Measurements from ENCODE around the gene MISP. TPM values are rescaled to one million over a fixed set of nuclear protein-coding genes. Genes with fewer than 3 reads are reported as not detected.

The MISP gene
- total and polyA plus RNA-seq, 2 of the 8 experiments (the other 6 are each of a cell fraction or from before 2014, with no cell fraction given): 0.43 to 0.45 TPM

DNA sequence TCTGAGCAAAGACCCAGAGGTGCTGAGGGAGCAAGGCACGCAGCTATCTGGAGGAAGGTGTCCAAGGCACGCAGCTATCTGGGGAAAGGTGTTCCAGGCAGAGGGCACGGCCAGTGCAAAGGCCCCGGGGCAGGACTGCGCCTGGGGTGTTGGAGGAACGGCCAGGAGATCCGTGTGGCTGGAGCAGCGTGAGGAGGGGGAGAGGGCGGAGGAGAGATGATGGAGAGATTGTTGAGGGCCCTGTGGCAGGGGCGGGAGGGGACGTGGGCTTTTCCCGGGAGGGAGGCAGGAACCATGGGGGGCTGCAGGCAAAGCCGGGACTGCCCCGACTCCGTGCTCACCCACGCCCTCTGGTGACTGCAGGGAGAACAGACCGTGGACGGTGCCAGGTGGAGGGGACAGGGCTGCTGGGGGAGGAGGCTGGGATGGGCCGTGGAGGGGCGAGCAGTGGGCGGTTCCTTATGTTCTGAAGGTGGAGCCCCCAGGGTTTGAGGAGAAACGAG, 13.3 kb upstream of the MISP start (continued):
- TF ChIP-seq RFX5 (IDR thresholded peaks at IDR 0.05; ENCODE audit: borderline replicate concordance, low read depth, low read length): no peak
- TF ChIP-seq, protein P1, sequence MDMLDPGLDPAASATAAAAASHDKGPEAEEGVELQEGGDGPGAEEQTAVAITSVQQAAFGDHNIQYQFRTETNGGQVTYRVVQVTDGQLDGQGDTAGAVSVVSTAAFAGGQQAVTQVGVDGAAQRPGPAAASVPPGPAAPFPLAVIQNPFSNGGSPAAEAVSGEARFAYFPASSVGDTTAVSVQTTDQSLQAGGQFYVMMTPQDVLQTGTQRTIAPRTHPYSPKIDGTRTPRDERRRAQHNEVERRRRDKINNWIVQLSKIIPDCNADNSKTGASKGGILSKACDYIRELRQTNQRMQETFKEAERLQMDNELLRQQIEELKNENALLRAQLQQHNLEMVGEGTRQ (IDR thresholded peaks at IDR 0.05; ENCODE audit: low read length): no peak
- 0 out of 2 replicates have a peak, but pooled peaks have one; percentile 14 for TF ChIP-seq TBP (IDR thresholded peaks at IDR 0.05; ENCODE audit: low read depth, low read length)
- TF ChIP-seq RBBP5 (IDR thresholded peaks at IDR 0.05; ENCODE audit: borderline replicate concordance, low read depth, low read length): no peak
- TF ChIP-seq KDM4A (IDR thresholded peaks at IDR 0.05; ENCODE audit: low read depth, low read length, severe bottlenecking): no peak
- no peak for TF ChIP-seq ASH2L (IDR thresholded peaks at IDR 0.05; ENCODE audit: low read length)
- TF ChIP-seq RNF2 (IDR thresholded peaks at IDR 0.05; ENCODE audit: borderline replicate concordance, low read depth, low read length, missing control alignments, poor library complexity, severe bottlenecking): no peak
- TF ChIP-seq, protein P2, sequence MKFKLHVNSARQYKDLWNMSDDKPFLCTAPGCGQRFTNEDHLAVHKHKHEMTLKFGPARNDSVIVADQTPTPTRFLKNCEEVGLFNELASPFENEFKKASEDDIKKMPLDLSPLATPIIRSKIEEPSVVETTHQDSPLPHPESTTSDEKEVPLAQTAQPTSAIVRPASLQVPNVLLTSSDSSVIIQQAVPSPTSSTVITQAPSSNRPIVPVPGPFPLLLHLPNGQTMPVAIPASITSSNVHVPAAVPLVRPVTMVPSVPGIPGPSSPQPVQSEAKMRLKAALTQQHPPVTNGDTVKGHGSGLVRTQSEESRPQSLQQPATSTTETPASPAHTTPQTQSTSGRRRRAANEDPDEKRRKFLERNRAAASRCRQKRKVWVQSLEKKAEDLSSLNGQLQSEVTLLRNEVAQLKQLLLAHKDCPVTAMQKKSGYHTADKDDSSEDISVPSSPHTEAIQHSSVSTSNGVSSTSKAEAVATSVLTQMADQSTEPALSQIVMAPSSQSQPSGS (IDR thresholded peaks at IDR 0.05; ENCODE audit: low read length): no peak
- TF ChIP-seq CTBP2 (IDR thresholded peaks at IDR 0.05; ENCODE audit: borderline replicate concordance, insufficient read depth, insufficient read length, low read length): no peak
- TF ChIP-seq TEAD4 (IDR thresholded peaks at IDR 0.05; ENCODE audit: low read depth, low read length): no peak
- TF ChIP-seq FOSL1 (IDR thresholded peaks at IDR 0.05; ENCODE audit: insufficient read depth, low read depth, low read length): no peak
